Breast epithelium (tissue), 4 donors: ENCODE results near the gene TEAD4. TPM values are rescaled to one million over a fixed set of nuclear protein-coding genes. Genes with fewer than 3 reads are reported as not detected.

ENCODE experiments used
- DNase-seq, 2 donors: peaks; one replicate each; pipeline ENCODE4 v3.0.0-alpha.2; 2019; ENCODE audit warnings: low spot score in 2 of 2
- H3K27ac ChIP-seq, 2 donors: fragments of 200-600 bp; sonication (generic) in 1 of 2; one replicate each; pipeline ENCODE4 v1.5.1; 2016 to 2019; ENCODE audit warnings: mild to moderate bottlenecking in 1 of 2
- H3K27me3 ChIP-seq, 2 donors: fragments of 200-600 bp; sonication (generic) in 1 of 2; one replicate each; pipeline versions ENCODE4 v1.5.1 to v1.6.0; 2017 to 2019; ENCODE audit warnings: control low read depth in 1 of 2, mild to moderate bottlenecking in 1 of 2
- H3K36me3 ChIP-seq: fragments of 200-600 bp; one replicate; pipeline ENCODE4 v1.5.1; 2019
- H3K4me1 ChIP-seq, 2 donors: fragments of 200-600 bp; sonication (generic); one replicate each; pipeline ENCODE4 v1.5.1; 2016 to 2019; ENCODE audit warnings: control low read depth in 1 of 2
- H3K4me3 ChIP-seq, 3 donors: fragments of 200-600 bp; sonication (generic); 1 replicate in 2 of 3; 2 replicates in 1 of 3; pipeline ENCODE4 v1.5.1; 2016 to 2019; ENCODE audit warnings: mild to moderate bottlenecking in 3 of 3, moderate library complexity in 2 of 3
- H3K9me3 ChIP-seq, 2 donors: fragments of 200-600 bp; sonication (generic) in 1 of 2; one replicate each; pipeline ENCODE4 v1.5.1; 2016 to 2019; ENCODE audit warnings: control low read depth in 1 of 2
- CTCF ChIP-seq, 3 donors: fragments of 450-650 bp; IDR thresholded peaks; one replicate each; pipeline ENCODE4 v1.5.1; 2016 to 2017; ENCODE audit warnings: antibody characterized with exemption in 3 of 3, mild to moderate bottlenecking in 3 of 3, moderate library complexity in 3 of 3
- POLR2A ChIP-seq: fragments of 450-650 bp; IDR thresholded peaks from one replicate; pipeline ENCODE4 v1.6.1; 2016; ENCODE audit warnings: antibody characterized with exemption, mild to moderate bottlenecking, moderate library complexity
- POLR2AphosphoS5 ChIP-seq, 3 donors: sonication (generic); formaldehyde crosslinking; IDR thresholded peaks; one replicate each; pipeline ENCODE4 v1.6.1; 2017; ENCODE audit warnings: antibody characterized with exemption in 3 of 3
- intact Hi-C: fragments of 100-400 bp; cut with DNase I; formaldehyde crosslinking; loops from one replicate; pipeline ENCODE4 v1.15.1; 2023; ENCODE audit warnings: low total_unique reads
- total RNA-seq, 3 donors: library from RNA; depleted of rRNA; stranded (reverse); fragments of >200 nt; gene quantifications; one replicate each; pipeline ENCODE4 v1.1.0, GENCODE V29; 2016

The TEAD4 gene
- total RNA-seq, 3 donors from 2014 or later: 2.4 to 24.3 (median 12.6) TPM

- Histone ChIP-seq H3K27me3 (no peaks in the 10 kb centered on the region), H3K27ac (no peak overlapping the region), H3K4me3 (no peak overlapping the region), H3K4me1 (no peaks in the 10 kb centered on the region), H3K9me3 (peaks cover 0 to 6% of the 10 kb centered on the region in 2 donors), H3K36me3 (no peaks in the 10 kb centered on the region)
- TF ChIP-seq POLR2A (no peak), CTCF (IDR thresholded peaks at IDR 0.05) (no peak), POLR2AphosphoS5 (IDR thresholded peaks at IDR 0.05) (no peak)
- DNase-seq: no peak
- intact Hi-C loops: no loop called here
Observed at GRCh38 chr12:2992724-2993123, 33.5 kb downstream of the TEAD4 start.

DNA sequence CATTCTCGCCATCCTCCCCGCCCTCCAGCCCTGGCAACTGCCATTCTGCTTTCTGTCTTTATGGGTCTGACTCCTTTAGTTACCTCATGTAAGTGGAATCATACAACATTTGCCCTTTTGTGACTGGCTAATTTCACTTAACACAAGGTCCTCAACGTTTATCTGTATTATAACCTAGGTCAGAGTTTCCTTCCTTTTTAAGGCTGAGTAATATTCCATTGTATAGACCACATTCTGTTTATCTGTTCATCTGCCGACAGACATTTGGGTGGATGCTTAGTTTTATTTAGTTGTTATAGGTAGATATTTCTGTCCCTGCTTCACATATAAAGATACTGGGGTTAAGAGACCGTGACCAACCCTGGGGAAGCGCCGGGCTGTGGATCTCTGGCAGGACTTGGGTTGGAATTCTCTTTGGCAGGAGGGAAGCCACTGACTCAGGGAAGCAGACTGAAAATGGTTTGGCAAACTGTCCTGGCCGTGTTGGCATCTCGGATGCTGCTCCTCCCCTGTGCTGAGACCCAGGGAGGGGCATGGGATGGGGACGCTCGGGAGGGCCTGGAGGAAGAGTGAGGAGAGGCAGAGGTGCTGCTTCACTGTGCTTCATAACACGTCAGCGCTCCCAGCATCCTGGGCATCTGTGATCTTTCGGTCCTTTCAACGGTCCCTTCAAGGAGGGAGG is 38.9 kb downstream of the TEAD4 start:
- Histone ChIP-seq H3K27ac (no peak overlapping the region), H3K36me3 (no peaks in the 10 kb centered on the region), H3K4me3 (no peak overlapping the region), H3K9me3 (no peaks in the 10 kb centered on the region), H3K4me1 (no peaks in the 10 kb centered on the region), H3K27me3 (no peaks in the 10 kb centered on the region)
- intact Hi-C loops: no loop called here
- TF ChIP-seq POLR2A (no peak), CTCF (IDR thresholded peaks at IDR 0.05) (no peak), POLR2AphosphoS5 (IDR thresholded peaks at IDR 0.05) (no peak)
- no peak for DNase-seq

- no peak for DNase-seq
- Histone ChIP-seq H3K27me3 (no peaks in the 10 kb centered on the region), H3K36me3 (no peaks in the 10 kb centered on the region), H3K9me3 (no peaks in the 10 kb centered on the region), H3K4me1 (no peaks in the 10 kb centered on the region), H3K27ac (no peak overlapping the region), H3K4me3 (no peak overlapping the region)
- TF ChIP-seq CTCF (IDR thresholded peaks at IDR 0.05): no peak
- TF ChIP-seq POLR2AphosphoS5 (IDR thresholded peaks at IDR 0.05): no peak
- TF ChIP-seq POLR2A: no peak
- intact Hi-C loops: no loop called here
Observed at GRCh38 chr12:2998789-2999264, 39.6 kb downstream of the TEAD4 start.

DNA sequence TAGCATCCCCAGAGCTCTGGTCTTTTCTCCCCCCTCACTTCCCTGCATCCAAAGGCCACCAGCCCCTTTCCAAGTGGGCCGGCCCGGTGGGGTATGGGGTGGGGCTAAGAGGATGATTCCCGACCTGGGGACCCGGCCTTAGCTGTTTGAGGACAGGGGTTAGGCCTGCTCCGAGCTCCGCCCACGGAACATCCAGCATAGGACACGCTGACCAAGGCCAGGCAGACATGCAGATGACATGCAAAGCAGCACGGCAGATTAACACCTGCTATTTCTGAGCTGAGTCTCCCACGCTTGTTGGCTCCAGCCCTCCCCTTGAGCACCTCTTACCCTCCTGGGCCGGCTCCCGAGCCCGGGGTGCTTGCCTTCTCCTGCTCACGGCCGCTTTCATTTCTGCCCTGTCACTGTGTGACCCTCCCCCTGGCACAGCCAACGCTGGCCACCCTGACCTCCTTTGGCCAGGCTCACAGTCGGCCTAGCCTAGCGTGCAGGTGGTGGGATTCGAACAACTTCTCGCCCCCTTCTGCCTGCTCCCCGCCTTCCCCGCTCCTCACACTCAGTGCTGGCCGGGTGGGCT is 40.2 kb downstream of the TEAD4 start:
- Histone ChIP-seq H3K4me1 (no peaks in the 10 kb centered on the region), H3K27me3 (no peaks in the 10 kb centered on the region), H3K9me3 (no peaks in the 10 kb centered on the region), H3K27ac (no peak overlapping the region), H3K36me3 (no peaks in the 10 kb centered on the region), H3K4me3 (no peak overlapping the region)
- no peak for DNase-seq
- intact Hi-C loops: no loop called here
- no peak for TF ChIP-seq POLR2A
- no peak for TF ChIP-seq CTCF (IDR thresholded peaks at IDR 0.05)
- TF ChIP-seq POLR2AphosphoS5 (IDR thresholded peaks at IDR 0.05): no peak

DNA sequence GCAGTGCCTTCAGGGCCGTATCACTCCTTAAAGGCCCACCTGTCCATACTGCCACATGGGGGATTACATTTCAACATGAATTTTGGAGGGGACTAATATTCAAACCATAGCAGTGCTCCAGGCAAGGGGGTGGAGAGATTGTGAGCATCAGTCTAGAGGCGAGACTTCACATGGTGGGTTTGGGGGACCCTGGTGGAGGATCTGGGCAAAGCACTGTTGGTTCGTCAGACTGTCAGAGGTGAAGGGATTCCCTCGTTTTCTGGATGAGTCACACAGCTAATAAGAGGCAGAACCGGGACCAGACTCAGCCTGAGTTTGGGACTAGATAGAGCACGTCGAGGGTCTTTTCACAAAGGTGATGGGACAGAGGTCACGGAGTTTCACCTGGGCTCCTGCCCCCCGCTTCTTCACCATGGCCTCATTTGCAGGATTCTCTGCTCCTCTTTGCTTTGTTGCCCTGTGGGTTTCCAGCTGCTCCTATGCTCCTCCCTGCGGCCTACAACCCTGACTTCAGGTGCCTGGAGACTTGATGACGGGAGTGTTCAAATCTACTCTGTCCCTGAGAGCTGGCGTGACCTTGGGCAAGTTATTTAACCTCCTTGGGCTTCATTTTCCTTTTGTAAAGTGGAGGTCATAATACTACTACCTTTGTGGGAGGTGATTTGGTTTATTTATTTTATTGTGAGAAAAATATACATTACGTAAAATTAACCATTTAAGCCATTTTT is 41.5 kb downstream of the TEAD4 start:
- TF ChIP-seq POLR2AphosphoS5 (IDR thresholded peaks at IDR 0.05): no peak
- no peak for TF ChIP-seq CTCF (IDR thresholded peaks at IDR 0.05)
- no peak for TF ChIP-seq POLR2A
- Histone ChIP-seq H3K4me1 (no peaks in the 10 kb centered on the region), H3K4me3 (no peak overlapping the region), H3K27ac (no peak overlapping the region), H3K36me3 (no peaks in the 10 kb centered on the region), H3K9me3 (no peaks in the 10 kb centered on the region), H3K27me3 (no peaks in the 10 kb centered on the region)
- DNase-seq: no peak
- intact Hi-C loops: no loop called here
